Stimulated activated CD8-positive, alpha-beta memory T cell treated with anti-CD3 and anti-CD28 coated beads, Interleukin-7, amount 100 ng/mL, for 48 hours (primary cell): ENCODE measurements around the gene HOXA7.

Source experiments
- DNase-seq, 2 donors: peaks; one replicate each; pipeline ENCODE4 v3.0.0-alpha.2; 2020; ENCODE audit warnings: low read depth in 1 of 2; ENCODE audit errors: extremely low read depth in 1 of 2

HOXA7 gene

DNA sequence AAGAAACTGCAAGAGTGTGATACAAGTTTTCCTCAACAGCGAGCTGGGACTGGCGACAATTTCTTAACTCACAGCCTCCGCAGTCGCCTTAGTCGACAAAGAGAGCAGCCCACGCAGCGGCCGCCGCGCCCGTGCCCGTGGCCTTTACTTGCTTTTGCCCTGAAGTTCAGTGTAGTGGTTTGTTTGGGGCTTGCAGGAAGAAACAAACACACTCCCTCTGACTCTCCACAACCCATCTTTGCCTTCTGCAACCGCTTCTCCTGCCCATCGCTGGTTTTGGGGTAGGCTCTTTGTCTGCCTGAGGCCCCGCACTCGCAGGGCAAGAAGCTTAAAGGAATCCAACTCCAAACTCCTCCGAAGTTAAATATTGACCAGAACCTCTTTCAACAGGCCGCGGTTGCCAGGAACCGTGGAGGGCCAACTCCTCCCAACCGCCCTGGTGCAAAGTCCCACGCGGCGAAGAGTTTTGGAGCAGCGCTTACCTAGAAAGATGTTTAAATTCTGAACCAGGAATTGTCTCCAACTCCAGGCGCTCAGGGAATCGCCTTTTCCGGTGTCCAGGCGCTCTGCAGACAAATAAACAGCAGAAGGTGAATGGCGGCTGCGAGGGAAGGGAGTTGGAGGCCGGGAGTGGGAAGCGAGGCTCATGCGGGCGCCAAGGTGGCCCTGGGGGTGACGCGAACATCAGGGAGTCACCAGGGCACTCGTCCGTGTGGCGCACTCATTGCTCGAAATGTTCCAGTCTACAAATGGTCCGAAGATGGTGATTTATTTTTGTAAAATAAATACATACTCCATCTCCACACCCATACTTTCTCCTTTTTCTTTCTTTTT is 34.2 kb downstream of the HOXA7 start:
- no peak for DNase-seq

DNA sequence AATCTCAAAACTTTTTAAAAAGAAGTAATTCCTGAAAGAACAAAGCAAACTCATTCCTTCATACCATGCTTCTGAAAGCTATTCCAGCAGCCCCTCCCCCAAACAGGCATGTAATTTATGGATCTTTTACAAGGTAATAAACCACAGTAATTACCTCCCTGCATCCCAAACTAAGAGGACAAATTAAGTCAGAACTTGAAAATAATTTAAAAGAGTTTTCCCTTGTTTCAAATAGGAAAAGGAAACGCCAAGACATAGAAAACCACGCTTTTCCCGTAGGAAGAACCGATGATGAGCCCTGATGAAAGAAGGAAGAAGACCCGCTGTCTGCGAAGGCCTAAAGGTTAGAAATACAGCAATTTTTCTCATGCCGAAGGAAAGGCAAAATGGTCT is 34.8 kb downstream of the HOXA7 start:
- no peak for DNase-seq

DNA sequence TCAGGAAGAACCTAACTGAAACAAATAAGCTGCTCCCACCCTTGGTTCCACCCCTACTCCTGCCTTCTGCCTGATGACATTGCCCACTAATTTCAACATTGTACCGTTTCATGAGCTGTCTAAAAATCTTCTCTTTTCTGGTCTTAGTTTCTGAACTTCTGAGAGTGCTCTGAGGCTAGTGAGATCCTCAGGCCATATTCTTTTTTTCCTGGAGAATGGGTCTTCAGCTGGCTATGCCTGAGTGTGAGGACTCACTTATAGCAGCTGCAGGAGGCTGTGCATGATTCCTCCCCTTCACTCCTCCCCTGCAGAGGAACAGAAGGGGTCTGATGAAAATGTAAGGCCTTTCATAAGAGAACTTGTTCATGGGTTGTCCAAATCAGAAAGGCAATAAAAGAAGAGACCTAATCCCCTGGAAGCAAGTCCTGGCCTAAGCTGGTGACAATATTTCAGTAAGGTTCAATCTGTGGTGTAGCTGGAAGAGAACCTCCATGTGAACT is 37.0 kb downstream of the HOXA7 start:
- DNase-seq = no peak

DNA sequence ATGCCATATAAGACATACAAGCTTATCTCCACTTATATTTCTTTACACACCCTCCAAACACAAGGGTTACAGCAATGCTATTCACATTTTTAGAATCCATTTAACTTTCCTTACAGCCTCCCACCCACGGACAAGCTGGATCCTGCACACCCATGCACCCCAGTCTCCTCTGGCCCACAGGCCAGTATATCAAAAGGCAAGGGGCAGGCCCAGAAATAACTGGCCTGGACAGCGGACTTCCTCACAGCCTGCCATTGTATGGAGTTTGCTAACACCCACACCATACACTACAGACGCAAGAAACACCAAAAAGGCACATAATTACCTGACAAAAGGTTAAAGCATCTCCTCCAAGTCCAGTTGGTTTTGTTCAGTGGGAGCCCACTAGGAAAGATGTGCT is 37.9 kb downstream of the HOXA7 start:
- DNase-seq = no peak

DNA sequence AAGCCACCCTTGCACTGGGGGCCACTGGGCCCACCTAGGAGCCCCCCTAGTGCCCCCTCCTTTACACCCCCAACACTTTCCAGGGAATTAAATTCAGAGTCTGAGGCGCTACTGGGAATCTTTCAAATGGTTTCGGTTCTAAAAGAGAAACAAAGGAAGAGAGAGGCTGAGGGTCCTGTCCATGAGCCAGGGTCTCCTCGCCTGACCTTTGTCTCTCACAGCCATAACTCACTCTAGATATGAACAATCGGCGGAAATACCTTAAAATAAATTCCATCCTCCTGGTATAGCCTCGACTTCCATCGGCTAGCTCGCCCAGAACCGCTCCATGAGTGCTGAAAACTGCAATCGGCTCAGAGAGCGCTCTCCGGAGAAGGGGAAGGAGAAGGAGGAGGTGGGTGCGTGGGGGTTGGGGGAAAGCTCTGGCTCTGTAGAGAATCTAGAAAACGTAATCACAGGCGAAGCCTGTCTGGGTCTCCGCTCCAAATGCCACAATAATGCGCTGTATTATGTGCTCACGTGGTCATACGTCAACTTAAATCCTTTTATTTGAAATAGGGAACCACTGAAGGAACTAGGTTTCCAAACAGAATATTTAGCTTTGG is 38.5 kb downstream of the HOXA7 start:
- DNase-seq = no peak

DNA sequence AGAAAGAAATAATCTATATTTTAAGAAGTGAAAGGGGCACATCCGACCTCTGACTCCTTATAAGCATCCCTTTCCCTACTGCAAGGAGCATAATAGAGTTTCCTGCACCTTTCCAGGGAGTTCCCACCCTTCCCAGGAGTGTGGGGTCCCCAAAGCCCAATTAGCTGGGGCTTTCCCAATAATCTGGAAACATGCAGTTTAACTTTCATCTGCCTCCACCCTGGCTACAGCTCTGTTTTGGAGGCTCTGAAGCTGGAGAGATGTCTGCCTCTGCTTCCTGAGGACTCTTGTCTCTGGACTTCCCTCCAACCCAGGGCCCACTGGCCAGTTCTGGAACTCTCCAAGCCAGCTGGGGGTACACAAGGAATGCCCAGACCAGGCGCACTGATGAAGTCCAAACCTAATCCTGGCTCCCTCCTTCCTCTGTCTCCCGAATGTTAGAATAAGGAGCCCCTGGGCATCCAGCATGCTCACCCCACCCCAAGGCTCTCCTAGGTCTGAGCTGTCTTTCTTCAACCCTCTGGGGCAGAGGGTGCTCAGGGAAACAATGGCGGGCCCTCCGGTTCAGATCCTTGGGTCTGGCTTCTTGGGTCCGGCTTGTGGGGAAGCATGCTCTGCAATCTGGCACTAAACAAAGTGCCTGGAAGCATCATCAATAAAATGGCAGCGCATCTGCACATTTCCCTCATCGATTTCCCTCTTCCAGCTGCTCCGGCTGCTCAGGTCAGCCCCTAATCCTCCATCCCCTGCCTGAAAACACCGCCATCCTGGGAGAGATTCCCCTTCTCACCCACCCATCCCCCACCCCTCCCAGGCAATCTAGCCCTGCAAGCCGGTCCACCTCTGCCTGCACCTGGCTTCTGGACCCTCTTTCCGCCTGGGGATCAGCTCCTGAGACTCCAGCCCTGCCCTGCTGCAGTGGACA is 39.3 kb downstream of the HOXA7 start:
- DNase-seq = no peak

DNA sequence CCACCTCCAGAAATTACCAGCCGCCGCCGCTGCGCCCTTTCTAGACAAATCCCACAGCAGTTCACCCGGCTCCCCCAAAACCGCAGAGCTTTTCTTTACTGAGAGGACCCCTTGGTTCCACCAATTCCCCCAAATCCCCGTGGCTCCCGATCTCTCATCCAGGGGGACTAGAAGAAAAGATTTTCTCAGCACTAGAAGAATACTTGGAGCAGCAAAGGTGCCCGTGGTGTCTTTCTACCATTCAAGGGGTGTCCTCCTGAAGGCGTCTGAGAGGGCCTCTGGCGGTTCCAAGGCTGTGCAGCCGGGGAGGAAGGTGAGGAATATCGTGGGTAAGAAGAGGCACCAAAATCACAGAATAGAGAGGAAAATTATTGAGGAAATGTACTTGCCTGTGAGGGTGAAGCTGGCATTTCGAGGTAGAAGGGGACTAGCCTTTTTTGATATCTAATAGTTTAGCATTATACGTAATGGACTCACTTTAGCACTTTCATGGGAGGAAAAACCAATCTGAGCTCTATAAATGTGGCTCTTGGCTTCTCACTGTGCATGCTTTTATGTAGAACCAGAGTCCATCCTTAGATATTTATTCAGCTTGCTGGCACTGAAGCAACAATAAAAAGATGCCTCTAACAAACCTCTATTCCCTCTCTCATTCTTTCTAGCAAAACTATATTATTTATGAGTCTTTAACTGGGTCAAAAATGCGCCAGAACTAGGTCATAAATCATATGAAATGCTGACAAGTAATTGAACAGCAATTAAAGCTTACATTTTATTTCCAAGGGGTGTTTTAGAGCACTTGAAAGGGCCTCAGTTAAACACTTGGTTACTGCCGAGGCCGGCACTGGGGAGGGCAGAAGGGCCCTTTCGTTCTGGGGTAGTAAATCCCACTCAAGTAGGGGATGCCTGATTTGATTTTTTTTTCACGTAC is 40.2 kb downstream of the HOXA7 start:
- DNase-seq = no peak

DNA sequence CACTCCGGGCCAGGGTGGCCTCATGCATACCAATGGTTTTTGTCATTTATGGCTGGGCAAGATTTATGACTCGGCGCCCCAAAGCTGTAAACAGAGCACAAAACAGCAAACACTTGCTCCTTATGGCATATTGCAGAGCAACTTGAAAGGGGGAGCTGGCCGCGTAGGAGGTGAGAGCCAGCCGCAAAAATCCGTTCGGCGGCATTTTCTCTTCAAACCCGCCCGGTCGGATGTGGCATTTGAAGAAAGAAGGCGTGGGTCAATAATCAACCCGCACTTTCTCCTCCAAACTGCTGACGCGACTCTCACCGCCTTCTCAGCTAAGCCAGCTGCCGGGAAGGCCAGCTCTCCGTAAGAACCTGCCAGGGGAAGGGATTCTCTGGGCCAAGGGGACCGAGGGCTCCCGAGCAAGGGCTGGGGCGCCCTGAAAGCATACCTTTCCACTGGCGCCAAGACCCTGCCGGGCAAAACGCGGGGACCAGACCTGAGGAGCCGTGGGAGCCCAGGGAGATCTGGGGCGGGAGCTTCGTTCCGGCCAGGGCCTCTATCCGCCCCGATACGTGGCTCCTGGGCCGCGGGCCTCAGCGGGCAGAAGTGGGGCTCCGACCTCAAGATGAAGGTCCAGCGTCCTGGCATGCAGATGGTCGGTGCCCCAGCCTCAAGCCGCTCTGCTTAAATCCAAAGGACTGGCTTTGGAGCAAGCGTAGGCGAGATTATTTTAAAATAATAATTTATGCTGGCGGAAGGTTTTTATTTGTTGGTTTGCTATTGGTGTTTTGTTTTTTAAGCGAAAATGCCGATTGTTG is 41.1 kb downstream of the HOXA7 start:
- no peak for DNase-seq

DNA sequence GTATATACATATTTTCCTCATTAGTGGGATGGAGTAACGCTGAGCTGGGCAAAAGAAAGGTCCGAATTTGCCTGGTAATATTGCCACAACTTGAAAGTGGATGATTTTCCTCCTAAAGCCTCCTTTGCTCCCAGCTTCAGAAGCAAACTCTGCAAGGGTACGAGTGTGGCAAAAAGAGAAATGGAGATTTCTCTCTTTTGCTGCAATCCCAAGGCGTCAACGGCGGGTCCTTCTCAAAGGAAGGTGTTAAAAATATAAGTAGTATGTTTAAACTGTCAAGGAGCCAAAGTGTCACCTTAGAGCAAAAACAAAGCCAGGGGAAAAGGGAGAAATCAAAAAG is 41.6 kb downstream of the HOXA7 start:
- DNase-seq = no peak

DNA sequence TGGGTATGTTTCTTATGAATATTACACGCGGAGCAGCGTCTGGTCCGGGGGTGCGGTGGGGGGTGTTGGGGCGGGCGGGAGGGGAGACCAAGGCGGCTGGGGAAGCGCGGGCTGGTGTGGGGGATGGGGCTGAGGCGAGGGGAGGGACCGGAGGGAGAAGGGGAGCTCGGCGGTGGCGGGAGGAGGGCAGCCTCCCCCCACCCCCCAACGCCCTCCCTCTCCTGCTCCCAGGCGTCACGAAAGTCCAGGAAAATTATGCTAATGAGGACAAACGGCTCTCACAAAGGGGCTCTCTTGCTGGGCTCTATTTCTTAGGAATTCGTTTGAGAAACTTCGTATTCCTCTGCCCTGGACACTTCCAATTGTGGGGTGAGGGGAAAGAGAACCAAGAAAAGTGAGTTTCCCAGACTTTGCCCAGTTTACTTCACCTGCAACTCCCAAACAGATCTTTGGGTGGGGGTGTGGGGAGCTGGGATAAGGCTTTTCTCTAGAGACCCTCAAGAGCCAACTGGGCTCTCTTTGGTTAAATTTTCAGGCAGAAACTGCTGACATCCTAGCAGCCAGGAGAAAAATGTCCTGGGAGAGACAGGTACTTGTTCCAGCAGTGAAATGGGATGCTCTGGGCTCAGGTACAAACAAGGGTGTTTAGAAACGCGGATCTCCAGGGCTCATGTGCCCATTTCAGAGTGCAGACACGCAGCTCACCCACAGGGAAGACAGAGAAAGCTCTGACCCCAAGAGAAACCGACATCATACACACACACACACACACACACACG is 42.3 kb downstream of the HOXA7 start:
- DNase-seq = no peak

DNA sequence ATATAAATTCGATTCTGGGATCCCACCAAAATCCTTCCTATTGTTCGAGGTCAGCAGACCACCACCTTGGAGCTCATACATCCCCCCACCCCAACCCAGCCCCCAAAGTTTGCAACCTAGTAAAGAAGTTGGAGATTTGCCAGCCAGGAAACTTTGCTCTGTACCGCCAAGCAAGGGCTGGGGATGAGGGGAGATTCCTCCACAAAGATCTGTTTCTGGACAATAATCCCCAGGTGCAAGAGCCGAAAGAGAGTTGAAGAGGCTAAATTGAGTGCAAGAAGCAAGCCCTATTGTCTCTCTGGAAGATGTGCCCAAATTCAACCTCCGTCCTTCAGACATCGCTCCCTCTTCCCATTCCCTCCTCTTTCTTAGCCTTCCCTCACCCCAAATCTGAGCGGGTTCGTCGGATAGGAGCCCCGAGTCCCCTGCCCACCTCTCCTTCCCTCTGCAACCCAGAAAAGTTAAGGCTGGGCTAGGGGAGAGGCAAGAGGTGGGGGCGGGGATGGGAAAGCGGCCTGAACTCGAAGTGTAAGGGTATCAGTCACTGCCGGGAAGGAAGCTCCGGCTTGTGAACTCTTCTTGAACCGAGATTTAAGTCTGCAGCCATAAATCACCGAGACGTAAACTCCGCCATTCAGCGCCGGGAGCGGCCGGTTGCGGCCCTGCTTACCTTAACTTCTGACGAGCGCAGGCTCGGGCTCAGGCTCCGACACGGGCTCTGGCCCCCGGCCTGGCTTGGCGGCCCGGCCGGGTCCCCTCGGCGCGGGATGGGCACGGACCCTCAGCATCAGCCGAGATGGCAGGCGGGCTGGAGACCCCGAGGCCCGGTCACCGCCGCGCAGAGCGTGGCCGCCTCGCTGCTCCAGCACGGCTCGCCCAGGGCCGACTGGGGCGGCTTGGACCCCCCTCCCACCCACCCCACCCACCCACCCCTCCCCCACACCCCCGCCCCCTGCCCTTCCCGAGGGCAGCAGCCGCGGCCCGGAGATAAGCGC is 43.2 kb downstream of the HOXA7 start:
- DNase-seq = no peak

DNA sequence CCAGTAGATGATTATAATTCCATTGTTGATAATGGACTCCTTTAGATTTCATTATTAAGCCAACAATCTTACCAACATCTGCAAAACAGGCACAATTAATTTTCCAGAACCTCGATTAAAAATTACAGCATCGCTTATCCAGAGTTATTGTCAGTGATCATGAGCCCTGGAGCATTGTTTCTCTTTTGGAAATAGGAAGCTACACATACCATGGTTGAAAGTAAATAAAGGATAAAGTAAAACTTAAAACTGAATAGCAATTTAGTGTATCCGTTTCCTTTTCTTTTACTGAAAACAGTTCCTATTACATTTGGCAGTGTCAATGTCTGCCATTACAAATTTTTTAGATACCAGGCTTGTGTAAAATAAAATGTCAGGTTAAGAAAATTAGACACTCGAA is 44.1 kb downstream of the HOXA7 start:
- no peak for DNase-seq

DNA sequence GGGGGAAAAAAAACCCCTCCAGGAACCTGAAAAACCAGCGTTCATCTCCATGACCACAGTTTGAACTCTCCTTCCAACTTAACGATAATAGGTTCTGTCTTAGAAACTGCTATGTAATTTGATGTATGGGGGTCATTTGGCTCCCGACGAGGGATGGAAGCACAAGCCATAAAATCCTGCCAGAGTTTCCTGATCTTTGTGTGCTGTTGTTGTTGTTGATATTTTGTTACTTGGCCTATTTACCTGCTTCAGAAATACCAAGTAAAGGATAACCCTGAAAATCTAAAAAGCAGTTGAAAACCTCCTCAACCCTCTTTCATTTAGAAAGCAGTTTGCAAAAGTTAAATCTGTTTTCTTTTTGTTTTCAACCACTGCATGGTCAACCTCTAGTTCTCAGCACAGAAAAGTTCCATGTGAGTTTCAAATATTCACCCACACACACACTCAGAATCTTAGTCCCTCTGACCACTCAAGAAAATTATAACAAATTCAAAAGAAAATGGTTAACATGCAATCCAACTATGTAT is 44.7 kb downstream of the HOXA7 start:
- DNase-seq = no peak

DNA sequence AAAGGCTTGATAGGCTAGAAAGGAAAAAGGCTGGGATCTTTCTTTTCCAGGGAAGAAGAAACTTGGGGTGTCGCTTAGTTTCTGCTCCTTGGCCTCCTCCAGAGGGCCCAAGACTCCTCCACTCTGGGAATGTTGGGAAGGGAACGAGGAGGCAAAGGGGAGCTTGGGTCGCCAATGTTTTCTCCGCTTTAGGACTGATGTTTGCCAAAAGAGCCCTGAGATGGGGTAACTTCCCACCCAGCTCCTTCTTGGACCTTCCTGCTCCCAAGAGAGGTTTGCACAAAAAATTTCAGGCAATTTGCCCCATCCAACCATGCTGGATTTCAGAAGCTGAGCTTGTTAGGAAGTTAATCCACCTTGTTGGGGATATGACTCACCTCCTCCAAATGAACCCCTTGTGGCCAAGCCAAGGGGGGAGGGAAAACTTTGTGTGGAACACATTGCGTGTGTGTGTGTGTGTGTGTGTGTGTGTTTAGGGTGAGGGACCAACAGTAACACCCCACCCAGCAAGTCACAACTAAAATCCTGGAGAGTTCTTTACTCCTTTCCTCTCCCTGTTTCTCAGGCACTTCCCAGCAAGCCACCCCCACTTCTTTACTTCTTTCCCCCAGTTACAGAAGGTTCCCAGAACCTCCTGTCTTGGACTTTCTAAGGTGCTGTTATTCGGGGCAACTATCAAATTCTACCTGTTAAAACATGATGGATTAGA is 45.3 kb downstream of the HOXA7 start:
- no peak for DNase-seq

DNA sequence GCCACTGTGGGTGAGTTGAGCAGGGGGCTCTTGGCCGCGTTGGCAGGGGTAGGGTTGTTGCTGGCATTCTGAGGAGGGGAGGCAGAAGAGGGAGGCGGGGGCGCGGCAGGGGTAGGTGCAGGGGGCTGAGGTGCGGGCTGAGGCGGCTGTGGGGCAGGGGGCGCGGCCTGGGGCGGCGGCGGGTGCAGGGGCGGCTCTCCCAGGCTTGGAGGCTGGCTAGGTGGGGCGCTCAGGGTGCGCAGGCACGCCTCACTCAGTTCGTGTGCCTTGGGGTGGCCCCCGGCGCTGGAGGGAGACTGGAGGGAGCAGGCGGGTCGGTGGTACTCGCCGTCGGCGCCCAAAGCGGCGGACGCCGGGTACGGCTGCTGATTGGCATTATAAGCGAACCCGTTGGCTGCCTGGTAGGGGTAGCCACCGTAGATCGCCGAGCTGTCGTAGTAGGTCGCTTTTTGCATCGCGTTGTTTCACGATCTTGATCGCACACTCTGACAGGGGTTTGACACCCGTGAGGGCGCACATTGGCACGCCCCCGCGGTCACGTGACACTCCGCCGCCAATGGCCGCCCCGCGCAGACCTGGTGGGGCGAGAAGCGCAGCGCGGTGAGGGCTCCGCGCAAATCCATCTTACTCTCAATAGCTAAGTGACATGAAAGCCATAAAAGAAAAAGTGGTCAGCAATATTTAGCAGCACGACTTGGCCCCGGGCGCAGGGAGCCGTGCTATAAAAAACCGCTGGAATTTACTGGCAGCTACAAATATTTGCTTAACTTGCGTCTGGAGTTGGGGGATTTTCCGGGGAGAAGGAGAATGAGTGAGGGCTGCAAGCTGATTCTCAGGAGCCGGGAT is 46.1 kb downstream of the HOXA7 start:
- DNase-seq = no peak
